Prostate gland (tissue), 2 donors: ENCODE measurements around the gene BMAL1.

Experiments used
- POLR2A ChIP-seq: fragments of 450-650 bp; IDR thresholded peaks from one replicate; pipeline ENCODE4 v1.6.1; 2016; ENCODE audit warnings: antibody characterized with exemption, mild to moderate bottlenecking
- POLR2AphosphoS5 ChIP-seq: sonication (generic); formaldehyde crosslinking; IDR thresholded peaks from one replicate; pipeline ENCODE4 v1.6.1; 2017; ENCODE audit warnings: antibody characterized with exemption
- TF ChIP-seq, protein P1 (sequence below), 4 experiments: fragments of 200-600 bp in 2 of 4; fragments of 450-650 bp in 2 of 4; sonication (generic) in 2 of 4; IDR thresholded peaks; 1 replicate in 3 of 4; 2 replicates in 1 of 4; pipeline ENCODE4 v1.5.1; 2016 to 2019; ENCODE audit warnings: antibody characterized with exemption in 4 of 4, mild to moderate bottlenecking in 2 of 4, moderate library complexity in 2 of 4

DNA sequence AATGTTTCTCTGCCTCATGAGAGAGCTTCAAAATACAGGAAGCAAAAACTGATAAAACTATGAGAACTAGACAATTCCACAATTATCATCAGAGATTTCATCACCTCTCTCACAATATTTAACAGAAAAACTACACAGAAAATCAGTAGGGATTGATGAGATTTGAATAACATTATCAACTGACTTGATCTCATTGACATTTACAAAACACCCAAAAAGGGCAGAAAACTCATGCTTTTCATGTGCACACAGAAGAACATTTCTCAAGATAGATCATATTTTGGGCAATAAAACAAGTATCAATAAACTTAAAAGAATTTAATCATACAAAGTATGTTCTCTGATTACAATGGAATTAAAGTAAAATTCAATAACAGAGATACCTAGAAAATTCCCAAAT is 149.8 kb downstream of the BMAL1 start:
- TF ChIP-seq, protein P1, sequence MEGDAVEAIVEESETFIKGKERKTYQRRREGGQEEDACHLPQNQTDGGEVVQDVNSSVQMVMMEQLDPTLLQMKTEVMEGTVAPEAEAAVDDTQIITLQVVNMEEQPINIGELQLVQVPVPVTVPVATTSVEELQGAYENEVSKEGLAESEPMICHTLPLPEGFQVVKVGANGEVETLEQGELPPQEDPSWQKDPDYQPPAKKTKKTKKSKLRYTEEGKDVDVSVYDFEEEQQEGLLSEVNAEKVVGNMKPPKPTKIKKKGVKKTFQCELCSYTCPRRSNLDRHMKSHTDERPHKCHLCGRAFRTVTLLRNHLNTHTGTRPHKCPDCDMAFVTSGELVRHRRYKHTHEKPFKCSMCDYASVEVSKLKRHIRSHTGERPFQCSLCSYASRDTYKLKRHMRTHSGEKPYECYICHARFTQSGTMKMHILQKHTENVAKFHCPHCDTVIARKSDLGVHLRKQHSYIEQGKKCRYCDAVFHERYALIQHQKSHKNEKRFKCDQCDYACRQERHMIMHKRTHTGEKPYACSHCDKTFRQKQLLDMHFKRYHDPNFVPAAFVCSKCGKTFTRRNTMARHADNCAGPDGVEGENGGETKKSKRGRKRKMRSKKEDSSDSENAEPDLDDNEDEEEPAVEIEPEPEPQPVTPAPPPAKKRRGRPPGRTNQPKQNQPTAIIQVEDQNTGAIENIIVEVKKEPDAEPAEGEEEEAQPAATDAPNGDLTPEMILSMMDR (IDR thresholded peaks at IDR 0.05), result no peak
- TF ChIP-seq POLR2A (no peak), POLR2AphosphoS5 (no peak)
